Measurements from ENCODE around the gene DGCR2.

DGCR2 gene

GRCh38 chr22:19103880-19104821 is 18.1 kb downstream of the DGCR2 start:
- H3K4me3 ChIP-seq (ENCODE audit: low read depth, low read length), result no peak overlapping the region
- in situ Hi-C loops (cut with HindIII; ENCODE audit: low sequenced_read_pairs), result no loop called here
- DNase-seq (ENCODE audit: low read depth), result peak; percentile 42
- no peak for TF ChIP-seq CTCF (IDR thresholded peaks at IDR 0.05; ENCODE audit: low read depth, low read length, missing control alignments)

DNA sequence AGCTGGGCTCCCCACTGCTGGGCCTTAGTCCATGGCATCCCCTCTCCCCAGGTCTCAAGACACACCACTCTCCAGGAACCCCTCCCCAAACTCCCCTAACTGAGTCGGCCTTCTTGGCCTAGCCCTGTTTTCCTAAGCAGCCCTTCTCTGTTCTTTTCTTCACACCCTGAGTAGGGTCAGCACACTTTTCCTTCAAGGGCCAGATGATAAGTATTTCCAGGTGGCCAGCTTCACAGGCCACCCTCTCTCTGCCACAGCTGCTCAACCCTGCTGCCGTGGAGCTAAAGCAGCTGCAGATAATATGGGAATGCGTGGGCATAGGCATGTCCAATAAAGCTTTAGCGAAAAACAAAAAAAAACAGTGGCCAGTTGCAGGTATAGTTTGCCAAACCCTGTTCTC is 24.1 kb downstream of the DGCR2 start:
- H3K4me3 ChIP-seq (ENCODE audit: low read depth, low read length), result no peak overlapping the region
- in situ Hi-C loops (cut with HindIII; ENCODE audit: low sequenced_read_pairs), result no loop called here
- no peak for DNase-seq (ENCODE audit: low read depth)
- no peak for TF ChIP-seq CTCF (IDR thresholded peaks at IDR 0.05; ENCODE audit: low read depth, low read length, missing control alignments)

- DNase-seq (ENCODE audit: low read depth), result no peak
- no peak overlapping the region for H3K4me3 ChIP-seq (ENCODE audit: low read depth, low read length)
- no peak for TF ChIP-seq CTCF (IDR thresholded peaks at IDR 0.05; ENCODE audit: low read depth, low read length, missing control alignments)
- in situ Hi-C loops (cut with HindIII; ENCODE audit: low sequenced_read_pairs), result no loop called here
Measured at GRCh38 chr22:19097518-19097917, 24.7 kb downstream of the DGCR2 start.

DNA sequence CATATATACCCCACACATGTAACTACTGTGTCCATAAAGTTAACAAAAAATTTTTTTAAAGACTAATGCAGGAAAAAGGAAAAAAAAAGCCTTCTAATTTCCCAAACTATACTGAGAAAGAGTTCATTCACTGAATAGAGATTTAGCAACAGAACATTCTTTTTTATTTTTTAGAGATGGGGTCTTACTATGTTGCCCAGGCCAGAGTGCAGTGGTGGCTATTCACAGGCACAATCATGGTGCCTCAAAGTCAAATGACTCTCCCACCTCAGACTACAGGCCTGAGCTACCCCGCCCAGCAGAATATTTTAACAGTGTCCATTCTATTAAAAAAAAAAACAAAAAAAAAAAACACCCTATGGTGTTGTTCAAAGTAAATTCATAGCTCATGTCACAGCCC is 25.7 kb downstream of the DGCR2 start:
- no peak for TF ChIP-seq CTCF (IDR thresholded peaks at IDR 0.05; ENCODE audit: low read depth, low read length, missing control alignments)
- H3K4me3 ChIP-seq (ENCODE audit: low read depth, low read length), result no peak overlapping the region
- DNase-seq (ENCODE audit: low read depth), result no peak
- in situ Hi-C loops (cut with HindIII; ENCODE audit: low sequenced_read_pairs), result no loop called here

GRCh38 chr22:19094393-19094997 is 27.7 kb downstream of the DGCR2 start:
- TF ChIP-seq CTCF (IDR thresholded peaks at IDR 0.05; ENCODE audit: low read depth, low read length, missing control alignments), result no peak
- no peak overlapping the region for H3K4me3 ChIP-seq (ENCODE audit: low read depth, low read length)
- no peak for DNase-seq (ENCODE audit: low read depth)
- in situ Hi-C loops (cut with HindIII; ENCODE audit: low sequenced_read_pairs), result no loop called here

DNA sequence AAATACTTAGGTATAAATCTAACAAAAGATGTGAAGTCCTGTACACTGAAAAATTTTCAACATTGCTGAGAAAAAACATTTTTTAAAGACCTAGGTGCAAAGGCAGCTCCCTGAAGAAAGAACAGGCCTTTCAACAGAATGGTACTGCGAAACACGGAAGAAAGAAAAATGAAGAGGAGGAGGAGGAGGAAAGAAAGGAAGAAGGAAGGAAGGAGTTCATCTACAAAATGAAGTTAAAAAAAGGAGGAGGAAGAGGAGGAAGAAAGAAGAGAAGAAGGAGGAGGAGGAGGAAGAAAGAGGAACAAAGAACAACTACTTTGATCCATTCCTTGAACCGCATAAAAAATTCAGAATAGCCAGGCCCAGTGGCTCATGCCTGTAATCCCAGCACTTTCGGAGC is 29.5 kb downstream of the DGCR2 start:
- no peak for DNase-seq (ENCODE audit: low read depth)
- H3K4me3 ChIP-seq (ENCODE audit: low read depth, low read length), result no peak overlapping the region
- no peak for TF ChIP-seq CTCF (IDR thresholded peaks at IDR 0.05; ENCODE audit: low read depth, low read length, missing control alignments)
- in situ Hi-C loops (cut with HindIII; ENCODE audit: low sequenced_read_pairs), result no loop called here

All from astrocyte of the cerebellum (primary cell).